ENCODE measurements around the gene LMTK2.

The LMTK2 gene

GRCh38 chr7:98187138-98187502, 80.5 kb downstream of the LMTK2 start:
- TF ChIP-seq POLR2AphosphoS5 (IDR thresholded peaks at IDR 0.05; ENCODE audit: low read depth, low read length) = no peak
- TF ChIP-seq REST (IDR thresholded peaks at IDR 0.05; ENCODE audit: insufficient read depth in 1 of 2, low read depth in 2 of 2, low read length in 2 of 2) = no peak
- TF ChIP-seq SIN3A (IDR thresholded peaks at IDR 0.05; ENCODE audit: borderline replicate concordance, insufficient read depth, low read length) = no peak
- no peak for TF ChIP-seq FOXP2 (optimal IDR thresholded peaks at IDR 0.05; ENCODE audit: borderline replicate concordance, extremely low read depth, extremely low read length, insufficient read depth)

- TF ChIP-seq TAF1 (IDR thresholded peaks at IDR 0.05; ENCODE audit: borderline replicate concordance, insufficient read depth, low read length) (no peak), FOXP2 (optimal IDR thresholded peaks at IDR 0.05; ENCODE audit: borderline replicate concordance, extremely low read depth, extremely low read length, insufficient read depth) (no peak), REST (IDR thresholded peaks at IDR 0.05; ENCODE audit: insufficient read depth in 1 of 2, low read depth in 2 of 2, low read length in 2 of 2) (no peak), POLR2AphosphoS5 (IDR thresholded peaks at IDR 0.05; ENCODE audit: low read depth, low read length) (no peak), SIN3A (IDR thresholded peaks at IDR 0.05; ENCODE audit: borderline replicate concordance, insufficient read depth, low read length) (no peak)
These were observed 82.9 kb downstream of the LMTK2 start for GRCh38 chr7:98189559-98189958.

- TF ChIP-seq SIN3A (IDR thresholded peaks at IDR 0.05; ENCODE audit: borderline replicate concordance, insufficient read depth, low read length) = no peak
- TF ChIP-seq REST (IDR thresholded peaks at IDR 0.05; ENCODE audit: insufficient read depth in 1 of 2, low read depth in 2 of 2, low read length in 2 of 2) = no peak
- TF ChIP-seq TAF1 (IDR thresholded peaks at IDR 0.05; ENCODE audit: borderline replicate concordance, insufficient read depth, low read length) = no peak
- TF ChIP-seq FOXP2 (optimal IDR thresholded peaks at IDR 0.05; ENCODE audit: borderline replicate concordance, extremely low read depth, extremely low read length, insufficient read depth) = no peak
- TF ChIP-seq POLR2AphosphoS5 (IDR thresholded peaks at IDR 0.05; ENCODE audit: low read depth, low read length) = no peak
These were observed 85.2 kb downstream of the LMTK2 start for GRCh38 chr7:98191668-98192431.

GRCh38 chr7:98192781-98193457, 86.3 kb downstream of the LMTK2 start:
- TF ChIP-seq FOXP2 (optimal IDR thresholded peaks at IDR 0.05; ENCODE audit: borderline replicate concordance, extremely low read depth, extremely low read length, insufficient read depth) (no peak), POLR2AphosphoS5 (IDR thresholded peaks at IDR 0.05; ENCODE audit: low read depth, low read length) (no peak), SIN3A (IDR thresholded peaks at IDR 0.05; ENCODE audit: borderline replicate concordance, insufficient read depth, low read length) (no peak), TAF1 (IDR thresholded peaks at IDR 0.05; ENCODE audit: borderline replicate concordance, insufficient read depth, low read length) (no peak), REST (IDR thresholded peaks at IDR 0.05; ENCODE audit: insufficient read depth in 1 of 2, low read depth in 2 of 2, low read length in 2 of 2) (no peak)
